Nucleus accumbens (tissue), 56 donors: ENCODE results near the gene TMEM222.

Experiments
- DNase-seq, 56 donors: peaks; one replicate each; lab custom pipeline; 2025; lab: John Stamatoyannopoulos, UW

The TMEM222 gene

DNA sequence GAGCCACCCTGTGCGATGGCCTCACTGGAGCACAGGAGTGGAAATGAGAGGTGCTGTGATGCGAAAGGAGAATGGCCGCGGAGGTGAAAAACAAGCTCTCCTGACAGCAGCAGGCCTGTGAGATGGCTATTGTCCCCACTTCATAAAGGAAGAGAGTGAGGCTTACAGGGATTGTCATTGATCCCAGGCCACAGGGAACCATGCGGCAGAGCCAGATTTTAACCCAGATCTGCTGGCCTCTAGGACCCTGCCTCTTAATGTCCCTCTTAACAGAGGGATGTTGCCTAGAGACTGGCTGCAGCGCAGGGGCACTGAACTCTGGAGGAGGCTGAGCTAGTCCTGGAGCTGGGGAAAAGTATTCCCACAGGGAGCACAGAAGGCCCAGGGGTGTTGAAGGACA lies 16.8 kb downstream of the TMEM222 start:
- DNase-seq: no peak

DNA sequence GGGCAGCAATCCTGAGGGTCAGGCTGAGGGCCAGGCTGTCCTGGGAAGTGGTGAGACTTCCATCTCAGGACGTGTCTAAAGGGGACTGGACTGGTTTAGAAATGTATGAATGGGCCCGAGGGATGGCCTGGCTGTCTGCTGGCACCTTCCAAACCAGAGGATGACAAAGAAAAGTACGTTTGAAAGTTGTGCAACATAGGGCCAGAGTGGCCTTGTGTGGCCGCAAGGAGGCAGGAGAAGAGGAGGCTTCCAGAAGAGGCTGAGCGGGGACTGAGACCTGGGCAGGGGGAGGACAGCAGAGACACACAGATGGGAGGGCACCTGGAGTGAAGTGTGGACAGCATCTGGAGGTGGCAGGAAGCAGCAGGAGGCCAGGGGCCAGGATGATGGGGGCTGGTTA lies 17.2 kb downstream of the TMEM222 start:
- no peak for DNase-seq

DNA sequence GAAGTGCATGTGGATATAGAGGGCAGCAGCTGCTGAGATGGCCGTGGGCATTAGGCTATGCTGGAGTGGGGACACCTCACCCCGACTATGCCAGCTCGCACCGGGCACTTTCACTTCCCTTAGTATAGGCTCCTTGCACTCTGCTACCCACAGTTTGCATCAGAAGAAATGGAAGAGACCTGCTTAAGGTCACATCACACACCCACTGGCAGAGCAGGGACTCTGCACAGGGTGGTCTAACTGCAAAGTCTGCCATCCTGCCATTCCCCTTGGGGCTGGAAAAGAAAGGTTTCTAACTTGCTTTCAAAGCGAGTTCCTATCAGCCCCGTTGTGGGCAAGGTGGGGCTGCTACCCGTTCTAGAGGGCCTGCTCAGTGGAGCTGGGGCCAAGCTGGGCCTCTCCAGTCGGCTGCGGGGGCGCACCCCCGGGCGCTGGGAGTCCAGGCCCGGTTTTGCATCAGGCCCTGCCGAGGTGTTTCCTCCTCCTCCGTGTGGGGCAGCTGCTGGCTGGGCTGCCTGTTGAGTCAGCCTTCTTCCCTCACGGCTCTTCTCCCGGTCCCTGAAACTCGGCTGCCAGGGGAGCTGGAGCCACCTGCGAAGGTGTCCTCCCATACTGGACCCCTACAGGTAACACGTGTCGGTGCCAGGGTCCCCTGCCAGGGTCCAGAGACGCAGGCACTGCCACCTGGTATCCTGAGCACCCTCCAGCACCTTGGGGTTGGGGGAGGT lies 19.7 kb downstream of the TMEM222 start, which contains the start of gene SYTL1:
SYTL1 (plus strand) TSS at position 498 of the 728 bp plus-strand sequence. CDS start 3,313 bp downstream, outside the sequence.
- no peak for DNase-seq

DNA sequence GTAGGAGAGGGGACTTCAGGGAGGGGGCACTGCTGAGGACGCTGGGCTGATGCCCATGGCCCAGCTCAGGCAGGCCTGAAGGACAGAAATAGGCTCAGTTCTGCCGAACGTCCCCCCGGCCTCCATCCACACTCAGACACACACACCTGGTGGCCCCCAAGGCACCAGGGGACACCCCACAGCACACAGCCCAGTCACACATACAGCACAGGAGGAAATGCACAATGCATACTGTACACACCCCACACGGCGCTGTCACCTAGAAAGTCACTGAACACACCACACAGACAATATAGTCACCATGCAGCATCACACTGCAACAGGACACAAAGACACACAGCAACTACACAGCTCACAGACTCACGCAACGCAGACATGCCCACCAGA lies 20.4 kb downstream of the TMEM222 start:
- no peak for DNase-seq

DNA sequence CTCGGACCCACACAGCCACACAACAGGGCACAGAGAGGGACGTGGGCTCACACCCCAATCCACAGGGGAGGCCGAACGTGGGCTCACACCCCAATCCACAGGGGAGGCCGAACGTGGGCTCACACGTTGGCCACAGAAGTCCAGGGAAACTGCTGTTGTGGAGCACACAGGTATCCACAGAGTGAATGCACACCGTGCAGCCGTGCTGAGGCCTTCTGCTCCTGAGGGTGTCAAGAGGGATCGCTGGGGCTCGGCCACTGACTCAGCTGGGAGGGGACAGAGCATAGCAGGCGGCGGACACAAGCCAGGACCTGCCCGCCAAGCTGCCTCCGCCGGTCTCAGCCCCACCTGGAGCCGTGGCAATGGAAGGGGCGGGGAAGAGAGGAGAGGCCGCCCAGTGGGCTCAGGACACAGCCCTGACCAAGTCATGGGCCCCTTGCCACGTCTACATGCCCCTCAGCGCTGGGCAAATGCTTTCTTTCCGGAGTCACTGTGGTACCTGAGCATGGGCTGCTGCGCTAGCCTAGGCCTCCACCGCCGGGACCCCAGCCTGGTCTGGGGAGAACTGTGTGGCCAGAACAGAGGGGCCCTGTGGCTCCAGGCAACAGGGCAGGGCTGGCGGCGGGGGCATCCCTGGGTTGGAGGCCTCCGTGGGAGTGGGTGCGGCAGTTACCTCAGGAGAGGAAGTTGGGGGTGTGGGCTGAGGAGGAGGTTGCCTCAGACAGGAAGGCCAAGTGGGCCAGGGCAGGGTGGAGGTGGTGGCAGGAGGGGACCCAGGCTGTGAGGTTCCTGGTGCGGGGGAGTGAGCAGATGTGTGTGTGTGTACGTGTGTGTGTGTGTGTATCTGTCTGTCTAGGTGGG lies 21.0 kb downstream of the TMEM222 start:
- DNase-seq: peak in 1 of 56 donors; percentile 16

DNA sequence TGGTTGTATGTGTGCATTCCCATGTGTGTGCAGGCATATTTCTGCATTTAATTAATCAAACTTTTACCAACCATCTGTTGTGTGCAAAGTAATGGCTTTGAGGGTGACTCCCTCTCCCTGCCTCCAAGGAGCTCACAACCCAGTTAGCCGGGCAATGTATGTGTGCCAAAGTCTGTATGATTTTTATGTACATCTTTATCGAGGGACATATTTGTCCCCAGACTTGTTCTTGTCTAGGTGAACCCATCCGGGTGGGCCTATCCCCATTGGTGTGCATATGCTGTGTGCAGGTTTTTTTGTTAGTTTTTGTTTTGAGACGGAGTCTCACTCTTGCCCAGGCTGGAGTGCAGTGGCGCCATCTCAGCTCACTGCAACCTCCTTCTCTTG lies 21.7 kb downstream of the TMEM222 start:
- DNase-seq: no peak

DNA sequence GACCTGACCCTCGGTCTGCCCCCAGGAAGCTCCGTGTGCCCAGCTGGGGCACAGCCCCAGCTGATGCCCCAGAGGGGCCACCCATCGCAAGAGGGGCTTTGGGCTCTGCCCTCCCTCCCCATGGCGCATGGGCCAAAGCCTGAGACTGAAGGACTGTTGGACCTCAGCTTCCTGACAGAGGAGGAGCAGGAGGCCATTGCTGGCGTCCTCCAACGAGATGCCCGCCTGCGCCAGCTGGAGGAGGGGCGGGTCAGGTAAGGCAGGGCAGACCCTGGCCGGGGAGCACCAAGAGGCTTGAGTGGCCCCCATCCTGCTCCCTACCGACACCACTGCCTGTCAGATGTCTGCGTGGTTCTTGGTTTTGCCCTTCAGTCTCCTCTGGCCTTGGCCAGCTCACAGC lies 23.3 kb downstream of the TMEM222 start:
- no peak for DNase-seq

DNA sequence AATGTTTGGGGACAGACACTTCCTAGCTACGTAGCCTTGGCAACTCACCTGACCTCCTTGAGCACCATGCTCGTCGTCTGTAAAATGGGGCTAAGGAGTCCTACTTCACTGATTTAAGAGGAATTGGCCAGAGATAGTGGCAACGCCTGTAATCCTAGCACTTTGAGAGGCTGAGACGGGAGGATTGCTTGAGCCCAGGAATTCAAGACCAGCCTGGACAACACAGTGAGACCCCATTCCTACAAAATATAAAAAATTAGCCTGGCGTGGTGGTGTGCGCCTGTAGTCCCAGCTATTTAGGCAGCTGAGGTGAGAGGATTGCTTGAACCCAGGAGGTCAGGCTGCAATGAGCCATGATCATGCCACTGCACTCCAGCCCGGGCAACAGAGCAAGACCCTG lies 24.4 kb downstream of the TMEM222 start:
- no peak for DNase-seq

DNA sequence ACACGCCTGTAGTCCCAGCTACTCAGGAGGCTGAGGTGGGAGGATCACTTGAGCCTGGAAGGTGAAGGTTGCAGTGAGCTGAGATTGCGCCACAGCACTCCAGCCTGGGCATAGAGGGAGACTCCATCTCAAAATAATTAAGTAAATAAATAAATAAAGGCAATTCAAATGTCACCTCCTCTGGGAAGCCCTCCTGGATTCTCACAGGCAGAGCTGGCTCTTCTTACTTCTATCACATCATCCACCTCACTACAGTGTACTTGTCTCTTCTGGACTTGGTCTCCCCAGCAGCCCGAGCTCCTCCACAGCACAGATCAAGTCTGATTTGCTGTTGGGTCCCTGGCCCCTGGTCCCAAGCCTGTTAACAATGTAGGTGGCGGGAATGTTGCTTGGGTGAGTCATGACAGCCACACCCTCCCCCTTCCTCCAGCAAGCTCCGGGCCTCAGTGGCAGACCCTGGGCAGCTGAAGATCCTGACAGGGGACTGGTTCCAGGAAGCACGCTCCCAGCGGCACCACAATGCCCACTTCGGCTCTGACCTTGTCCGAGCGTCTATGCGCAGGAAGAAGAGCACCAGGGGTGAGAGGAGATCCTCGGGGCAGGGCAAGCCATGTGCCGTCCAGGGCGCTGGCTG lies 25.1 kb downstream of the TMEM222 start:
- no peak for DNase-seq

DNA sequence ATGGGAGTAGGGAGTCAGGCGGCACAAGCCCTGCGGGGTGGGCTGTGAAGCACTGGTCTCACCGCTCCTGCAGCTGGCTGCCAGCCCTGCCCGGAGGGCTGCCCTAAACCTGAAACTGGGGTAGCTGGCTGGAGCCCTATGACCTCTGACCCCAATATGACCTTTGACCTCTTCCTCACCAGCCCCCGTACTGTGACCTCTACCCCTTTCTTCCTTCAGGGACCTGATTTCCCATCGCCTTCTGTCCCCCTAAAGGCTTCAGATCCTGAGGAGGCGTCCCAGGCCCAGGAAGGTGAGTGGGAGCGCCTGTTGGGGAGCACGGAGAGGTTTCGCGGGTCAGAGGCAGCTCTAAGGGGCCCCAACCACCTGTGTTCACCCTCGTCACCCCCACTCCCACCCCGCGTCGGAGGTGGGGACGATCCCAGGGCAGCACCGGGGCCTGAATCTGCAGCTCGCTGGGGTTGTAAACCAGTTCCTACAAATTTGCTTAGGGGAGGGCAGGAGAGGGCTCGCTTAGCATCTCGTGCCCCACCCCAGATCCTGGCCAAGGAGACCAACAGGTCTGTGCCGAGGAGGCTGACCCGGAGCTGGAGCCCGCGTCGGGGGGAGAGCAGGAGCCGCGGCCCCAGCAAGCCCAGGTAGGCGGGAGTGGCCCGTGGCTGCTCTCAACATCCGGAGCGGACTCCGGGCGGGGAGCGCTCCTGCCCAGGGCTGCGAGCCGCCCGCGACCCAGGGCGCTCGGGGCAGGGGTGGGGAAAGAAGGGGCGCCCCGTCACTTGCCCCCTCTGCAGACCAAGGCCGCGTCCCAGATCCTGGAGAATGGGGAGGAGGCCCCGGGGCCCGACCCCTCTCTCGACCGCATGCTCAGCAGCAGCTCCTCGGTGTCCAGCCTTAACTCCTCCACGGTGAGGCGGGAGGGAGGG lies 27.2 kb downstream of the TMEM222 start:
- DNase-seq: no peak

DNA sequence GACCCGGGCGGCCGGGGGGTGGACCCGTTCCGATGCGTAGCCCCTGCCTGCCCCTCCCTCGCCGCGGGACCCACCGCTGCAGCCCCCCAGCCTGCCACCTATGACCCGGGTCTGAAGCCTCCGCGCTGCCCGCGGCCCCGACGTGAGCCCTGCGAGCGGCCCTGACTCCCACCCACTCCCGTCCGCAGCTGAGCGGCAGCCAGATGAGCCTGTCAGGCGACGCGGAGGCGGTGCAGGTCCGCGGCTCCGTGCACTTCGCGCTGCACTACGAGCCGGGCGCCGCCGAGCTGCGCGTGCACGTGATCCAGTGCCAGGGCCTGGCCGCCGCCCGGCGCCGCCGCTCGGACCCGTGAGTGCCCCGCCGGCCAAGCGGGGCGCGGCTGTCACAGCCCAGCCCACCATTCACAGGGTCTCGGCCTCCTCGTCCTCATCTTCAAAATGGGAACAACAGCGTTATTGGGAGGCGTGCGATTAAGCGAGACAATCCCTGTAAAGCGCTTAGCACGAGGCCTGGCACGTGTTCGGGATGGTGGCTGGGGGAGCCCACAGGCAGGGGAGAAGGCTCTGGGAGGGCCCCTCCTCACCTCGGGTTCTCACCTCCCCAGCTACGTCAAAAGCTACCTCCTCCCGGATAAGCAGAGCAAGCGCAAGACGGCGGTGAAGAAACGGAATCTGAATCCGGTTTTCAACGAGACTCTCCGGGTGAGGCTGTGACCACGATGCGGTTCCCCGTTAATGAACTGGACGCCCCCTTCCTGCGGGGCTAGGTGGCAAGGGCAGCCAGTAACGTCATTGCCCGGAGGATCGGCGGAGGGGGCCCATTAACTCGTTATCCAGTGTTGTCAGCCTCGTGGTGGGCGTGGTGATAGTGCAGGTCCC lies 28.1 kb downstream of the TMEM222 start:
- DNase-seq: peak in 16 of 56 donors; percentile 1 to 52 (median 16)

DNA sequence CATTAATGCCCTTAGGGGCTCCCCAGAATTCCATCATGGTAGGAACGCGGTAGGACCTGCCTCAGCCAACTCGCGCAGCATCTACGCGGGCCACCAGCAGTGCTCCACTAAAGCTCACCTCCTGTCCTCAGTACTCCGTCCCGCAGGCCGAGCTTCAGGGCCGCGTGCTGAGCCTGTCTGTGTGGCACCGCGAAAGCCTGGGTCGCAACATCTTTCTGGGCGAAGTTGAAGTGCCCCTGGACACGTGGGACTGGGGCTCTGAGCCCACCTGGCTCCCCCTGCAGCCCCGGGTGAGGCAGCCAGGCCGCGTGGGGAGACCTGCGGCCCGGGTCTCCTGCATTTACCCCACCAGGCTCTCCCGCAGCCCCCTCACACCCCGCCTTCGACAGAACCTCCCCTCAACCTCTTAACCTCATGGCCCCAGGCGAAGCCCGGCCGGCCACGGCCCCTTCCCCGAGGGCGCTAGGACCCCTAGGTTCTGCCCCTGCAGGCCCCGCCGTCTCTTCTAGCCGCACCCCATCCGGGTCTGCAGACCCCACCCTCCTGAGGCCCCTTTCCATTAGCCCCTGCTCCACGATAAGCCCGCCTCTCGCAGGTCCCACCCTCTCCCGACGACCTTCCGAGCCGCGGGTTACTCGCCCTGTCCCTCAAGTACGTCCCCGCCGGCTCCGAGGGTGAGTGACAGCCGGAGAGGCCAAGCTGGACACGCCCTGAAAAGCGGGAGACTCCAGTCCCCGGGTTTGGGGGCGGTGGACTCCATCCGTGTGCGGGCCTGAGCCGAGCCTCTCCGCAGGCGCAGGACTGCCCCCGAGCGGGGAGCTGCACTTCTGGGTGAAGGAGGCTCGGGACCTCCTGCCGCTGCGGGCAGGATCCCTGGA lies 28.9 kb downstream of the TMEM222 start:
- peak in 3 of 56 donors; percentile 5 to 38 (median 19) for DNase-seq

DNA sequence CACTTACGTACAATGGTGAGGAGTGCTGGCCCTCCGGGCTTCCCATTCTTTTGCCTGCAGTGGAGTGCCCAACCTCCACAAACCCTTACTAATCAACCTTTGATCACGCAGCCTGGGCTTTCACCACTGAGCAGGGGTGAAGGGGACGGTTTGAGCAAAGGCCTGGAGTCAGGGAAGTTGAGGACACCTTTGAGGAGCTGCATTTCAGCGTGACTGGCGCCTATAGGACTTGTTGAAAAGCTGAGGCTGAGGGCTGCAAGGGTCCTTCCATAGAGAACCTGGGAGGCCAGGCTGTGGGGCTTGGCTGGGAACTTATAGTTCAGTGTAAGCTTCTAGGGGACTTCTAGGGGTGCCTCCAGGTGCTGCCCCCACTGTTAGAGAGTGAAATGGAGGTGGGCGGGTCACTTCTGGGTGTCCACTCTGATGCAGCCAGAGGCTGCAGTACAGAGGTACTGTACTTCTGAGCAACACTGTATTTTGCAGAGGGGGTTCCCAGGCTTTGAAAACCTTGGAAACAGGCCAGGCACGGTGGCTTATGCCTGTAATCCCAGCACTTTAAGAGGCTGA lies 29.7 kb downstream of the TMEM222 start:
- no peak for DNase-seq

DNA sequence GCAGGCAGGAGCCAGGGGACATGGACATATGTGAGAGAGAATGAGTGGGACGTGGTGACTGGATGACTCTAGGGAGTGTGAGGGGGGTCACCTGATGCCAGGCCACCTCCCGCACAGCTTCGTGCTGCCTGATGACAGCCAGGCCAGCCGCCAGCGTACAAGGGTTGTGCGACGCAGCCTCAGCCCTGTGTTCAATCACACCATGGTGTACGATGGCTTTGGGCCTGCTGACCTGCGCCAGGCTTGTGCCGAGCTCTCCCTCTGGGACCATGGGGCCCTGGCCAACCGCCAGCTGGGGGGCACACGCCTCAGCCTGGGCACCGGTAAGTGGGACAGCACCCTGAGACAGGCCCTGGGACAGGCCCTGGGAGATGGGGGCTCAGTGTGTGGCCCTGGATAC lies 31.2 kb downstream of the TMEM222 start:
- no peak for DNase-seq

DNA sequence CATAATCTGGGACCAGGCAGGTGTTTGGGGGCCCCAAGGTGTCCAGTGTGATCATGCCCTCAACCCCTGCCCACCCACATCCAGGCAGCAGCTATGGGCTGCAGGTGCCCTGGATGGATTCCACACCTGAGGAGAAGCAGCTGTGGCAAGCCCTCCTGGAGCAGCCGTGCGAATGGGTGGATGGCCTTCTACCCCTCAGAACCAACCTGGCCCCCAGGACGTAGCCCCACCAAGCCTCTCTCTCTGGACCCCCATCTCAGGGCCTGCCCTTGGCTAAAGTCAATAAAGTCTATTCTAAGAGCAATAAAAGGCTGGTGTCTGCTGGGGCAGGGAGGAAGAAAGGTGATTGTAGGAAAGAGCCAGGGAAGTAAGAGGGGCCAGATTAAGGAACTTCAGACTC lies 31.7 kb downstream of the TMEM222 start:
- no peak for DNase-seq

DNA sequence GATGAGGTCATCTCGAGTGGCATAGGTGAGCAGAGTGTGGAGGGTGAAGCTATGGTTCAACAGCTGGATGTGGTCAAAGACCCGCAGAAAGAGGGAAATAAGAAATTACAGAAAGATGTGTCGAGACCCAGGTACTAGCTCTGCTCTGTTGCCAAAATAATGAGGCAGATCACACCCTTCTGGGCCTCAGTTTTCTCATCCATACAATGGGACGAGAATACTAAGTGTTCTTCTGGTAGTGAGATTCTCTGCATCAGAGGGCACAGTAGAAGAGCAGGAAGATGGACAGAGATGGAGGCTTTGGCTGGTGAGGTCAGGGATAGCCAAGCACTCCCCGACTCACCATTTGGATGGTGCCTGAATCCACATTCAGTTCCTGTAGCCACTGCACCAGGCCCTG lies 33.7 kb downstream of the TMEM222 start:
- DNase-seq: no peak

DNA sequence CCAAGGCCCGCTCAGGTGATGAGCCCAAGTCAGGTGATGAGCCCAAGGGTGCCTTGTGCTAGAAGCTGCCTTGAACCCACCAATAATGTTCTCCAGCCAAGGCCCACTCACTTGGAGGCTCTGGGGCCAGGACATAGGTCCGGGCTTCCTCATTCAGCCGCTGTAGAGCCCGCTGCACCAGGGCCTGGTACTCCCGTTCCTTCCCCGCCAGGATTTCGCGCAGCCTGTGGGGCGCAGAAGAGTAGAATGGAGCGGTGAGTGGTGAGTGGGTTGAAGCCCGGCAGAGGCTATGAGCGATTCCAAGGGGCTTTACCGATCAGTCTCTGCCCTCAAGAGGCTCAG lies 34.3 kb downstream of the TMEM222 start:
- DNase-seq: no peak
